Measurements from ENCODE around the gene SMARCC2.

The SMARCC2 gene

DNA sequence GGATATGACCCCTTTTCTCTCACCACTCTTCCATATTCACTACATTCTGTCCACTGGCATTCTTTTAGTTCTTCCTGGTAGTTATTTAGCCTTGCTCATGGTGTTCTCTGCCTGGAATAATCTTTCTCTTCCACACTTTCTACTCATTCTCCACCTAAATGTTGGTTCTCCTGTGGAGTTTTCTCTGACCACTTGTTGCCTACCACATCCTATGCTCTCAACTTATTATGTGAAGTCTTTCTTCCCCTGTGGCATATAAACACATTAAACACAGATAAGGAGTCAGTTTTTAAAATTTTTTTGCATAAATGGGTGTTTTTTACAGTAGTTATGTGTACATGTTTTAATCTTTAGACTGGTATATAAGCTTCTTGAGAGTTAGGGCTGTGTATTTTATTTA lies 3.3 kb upstream of the SMARCC2 start:
- H3K4me3 ChIP-seq (ENCODE audit: low read depth in 1 of 2, low read length in 1 of 2): no peak overlapping the region
- H3K27me3 ChIP-seq: no peaks in the 10 kb centered on the region
- H3K27ac ChIP-seq: no peak overlapping the region
- no peaks in the 10 kb centered on the region for H3K36me3 ChIP-seq
- H3K4me1 ChIP-seq (ENCODE audit: control insufficient read depth in 1 of 2, insufficient read depth in 1 of 2, low read depth in 1 of 2, low read length in 1 of 2): peaks cover 26% of the 10 kb centered on the region in 2 experiments
- no peak for TF ChIP-seq CTCF (IDR thresholded peaks at IDR 0.05)
- no peaks in the 10 kb centered on the region for H3K9me3 ChIP-seq

GRCh38 chr12:56190695-56191155 lies 1.4 kb upstream of the SMARCC2 start:
- Histone ChIP-seq H3K4me1 (ENCODE audit: control insufficient read depth in 1 of 2, insufficient read depth in 1 of 2, low read depth in 1 of 2, low read length in 1 of 2) (peaks cover 34 to 36% of the 10 kb centered on the region in 2 experiments), H3K36me3 (peaks cover 11% of the 10 kb centered on the region), H3K27ac (peak overlapping the region; percentile 76), H3K27me3 (no peaks in the 10 kb centered on the region), H3K4me3 (ENCODE audit: low read depth in 1 of 2, low read length in 1 of 2) (peak overlapping the region; percentile 67 to 74), H3K9me3 (no peaks in the 10 kb centered on the region)
- TF ChIP-seq CTCF (IDR thresholded peaks at IDR 0.05): no peak

DNA sequence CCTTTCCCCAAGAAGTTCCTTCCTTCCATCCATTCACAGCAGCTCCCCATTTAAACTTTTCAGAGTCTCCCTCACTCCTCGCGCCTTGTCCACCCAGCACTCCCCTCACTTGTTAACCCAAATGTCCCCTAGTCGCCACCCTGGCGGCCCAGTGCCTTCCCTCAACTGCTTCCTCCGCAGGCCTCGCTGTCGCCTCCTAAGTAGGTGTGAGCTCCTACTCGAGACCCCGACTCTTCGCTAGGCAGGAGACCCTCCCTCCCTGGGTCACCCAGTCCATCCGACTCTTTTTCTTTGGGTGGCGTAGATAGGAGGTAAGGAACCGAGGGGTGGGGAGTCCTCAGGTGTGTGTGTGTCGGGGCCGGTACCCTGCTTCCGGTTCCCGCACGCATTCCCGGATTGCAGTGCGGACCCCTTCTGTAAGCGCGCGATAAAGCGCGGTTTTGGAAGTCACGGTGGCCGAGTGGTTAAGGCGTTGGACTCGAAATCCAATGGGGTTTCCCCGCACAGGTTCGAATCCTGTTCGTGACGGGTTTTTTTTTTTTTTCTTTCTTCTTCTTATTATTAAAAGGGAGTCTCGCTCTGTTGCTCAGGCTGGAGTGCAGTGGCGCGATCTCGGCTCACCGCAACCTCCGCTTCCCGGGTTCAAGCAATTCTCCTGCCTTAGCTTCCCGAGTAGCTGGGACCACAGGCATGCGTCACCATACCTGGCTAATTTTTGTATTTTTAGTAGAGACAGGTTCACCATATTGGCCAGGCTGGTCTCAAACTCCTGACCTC lies 823 bp upstream of the SMARCC2 start:
- Histone ChIP-seq H3K4me1 (ENCODE audit: control insufficient read depth in 1 of 2, insufficient read depth in 1 of 2, low read depth in 1 of 2, low read length in 1 of 2) (peaks cover 34 to 36% of the 10 kb centered on the region in 2 experiments), H3K4me3 (ENCODE audit: low read depth in 1 of 2, low read length in 1 of 2) (peak overlapping the region; percentile 67 to 74), H3K36me3 (peaks cover 17% of the 10 kb centered on the region), H3K9me3 (no peaks in the 10 kb centered on the region), H3K27me3 (no peaks in the 10 kb centered on the region), H3K27ac (peak overlapping the region; percentile 76)
- TF ChIP-seq CTCF (IDR thresholded peaks at IDR 0.05): no peak

- Histone ChIP-seq H3K4me1 (ENCODE audit: control insufficient read depth in 1 of 2, insufficient read depth in 1 of 2, low read depth in 1 of 2, low read length in 1 of 2) (peaks cover 34 to 36% of the 10 kb centered on the region in 2 experiments), H3K27me3 (no peaks in the 10 kb centered on the region), H3K27ac (peak overlapping the region; percentile 76), H3K4me3 (ENCODE audit: low read depth in 1 of 2, low read length in 1 of 2) (peak overlapping the region; percentile 67 to 74), H3K9me3 (no peaks in the 10 kb centered on the region), H3K36me3 (peaks cover 31% of the 10 kb centered on the region)
- TF ChIP-seq CTCF (IDR thresholded peaks at IDR 0.05): no peak
Measured at GRCh38 chr12:56188778-56189098, 545 bp downstream of the SMARCC2 start.

DNA sequence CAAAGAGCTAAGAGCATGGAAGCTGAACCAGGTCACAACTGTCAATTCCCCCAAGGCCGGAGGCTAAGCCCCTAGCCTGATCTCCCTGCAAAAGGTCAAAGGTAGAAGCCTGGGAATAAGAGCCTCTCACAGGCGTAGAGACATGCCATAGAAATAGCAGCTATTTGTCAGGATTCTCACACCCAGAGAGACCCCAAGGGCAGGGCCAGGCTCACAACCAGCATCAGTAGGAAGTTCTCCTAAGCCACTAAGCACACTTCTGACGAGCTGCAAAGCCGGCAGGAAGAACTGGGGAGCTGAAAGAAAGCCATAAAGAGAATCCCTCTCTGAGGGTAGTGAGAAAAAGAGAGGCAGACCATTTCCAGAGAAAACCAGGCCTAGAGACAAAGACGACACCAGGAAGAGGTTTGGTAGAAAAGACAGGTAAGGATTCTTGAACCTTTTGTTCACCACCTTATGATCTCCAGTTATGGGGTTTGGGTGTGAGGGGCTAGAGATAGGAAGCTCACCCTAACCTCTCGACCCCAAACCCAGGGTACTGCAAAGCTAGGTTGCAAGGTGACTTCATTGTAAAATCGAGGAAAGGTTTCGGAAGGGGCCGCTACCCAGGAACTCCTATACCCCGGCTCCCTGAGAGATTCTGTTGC lies 1.0 kb downstream of the SMARCC2 start:
- no peak for TF ChIP-seq CTCF (IDR thresholded peaks at IDR 0.05)
- H3K9me3 ChIP-seq: no peaks in the 10 kb centered on the region
- H3K4me1 ChIP-seq (ENCODE audit: control insufficient read depth in 1 of 2, insufficient read depth in 1 of 2, low read depth in 1 of 2, low read length in 1 of 2): peaks cover 34 to 36% of the 10 kb centered on the region in 2 experiments
- H3K27ac ChIP-seq: peak overlapping the region; percentile 76
- peaks cover 35% of the 10 kb centered on the region for H3K36me3 ChIP-seq
- H3K27me3 ChIP-seq: no peaks in the 10 kb centered on the region
- peak overlapping the region; percentile 67 to 74 for H3K4me3 ChIP-seq (ENCODE audit: low read depth in 1 of 2, low read length in 1 of 2)
